Mesodermal cell (in vitro differentiated cells): ENCODE data around the gene TOMM22.

Experiments
- H3K27ac ChIP-seq: 2 replicates; pipeline ENCODE4 v1.7.0; 2013; ENCODE audit warnings: mild to moderate bottlenecking, low read depth, low read length, moderate library complexity; ENCODE audit not compliant: severe bottlenecking
- H3K36me3 ChIP-seq: 2 replicates; pipeline ENCODE4 v1.7.1; 2013; ENCODE audit warnings: mild to moderate bottlenecking, low read length, moderate library complexity; ENCODE audit not compliant: control insufficient read depth, insufficient read depth
- H3K4me1 ChIP-seq: one replicate; pipeline ENCODE4 v1.7.1; 2013; ENCODE audit warnings: mild to moderate bottlenecking, low read length; ENCODE audit not compliant: insufficient read depth, control insufficient read depth, poor library complexity, severe bottlenecking
- H3K4me3 ChIP-seq: 2 replicates; pipeline ENCODE4 v1.7.0; 2013; ENCODE audit warnings: low read length, control low read depth, mild to moderate bottlenecking; ENCODE audit not compliant: insufficient read depth, poor library complexity, severe bottlenecking; ENCODE audit errors: extremely low read depth
- H3K9me3 ChIP-seq: 2 replicates; pipeline ENCODE4 v1.7.1; 2013; ENCODE audit warnings: mild to moderate bottlenecking, low read length, moderate library complexity; ENCODE audit not compliant: control insufficient read depth
- WGBS, 2 experiments: methylation state at CpG; one replicate each; pipeline ENCODE4 v1.1.5; 2013; ENCODE audit warnings: missing lambda C conversion rate in 2 of 2; ENCODE audit not compliant: insufficient coverage in 2 of 2; 5-methylcytosine and 5-hydroxymethylcytosine counted together

Gene TOMM22

GRCh38 chr22:38696606-38697424, 15.1 kb downstream of the TOMM22 start:
- H3K36me3 ChIP-seq = peaks cover 50% of the 10 kb centered on the region
- H3K4me3 ChIP-seq = no peak overlapping the region
- H3K9me3 ChIP-seq = no peaks in the 10 kb centered on the region
- H3K27ac ChIP-seq = peak overlapping the region; percentile 80
- 68 to 71% methylated on average over 3 of the region's 3 CpGs for WGBS, 2 experiments
- H3K4me1 ChIP-seq = peaks cover 23% of the 10 kb centered on the region

DNA sequence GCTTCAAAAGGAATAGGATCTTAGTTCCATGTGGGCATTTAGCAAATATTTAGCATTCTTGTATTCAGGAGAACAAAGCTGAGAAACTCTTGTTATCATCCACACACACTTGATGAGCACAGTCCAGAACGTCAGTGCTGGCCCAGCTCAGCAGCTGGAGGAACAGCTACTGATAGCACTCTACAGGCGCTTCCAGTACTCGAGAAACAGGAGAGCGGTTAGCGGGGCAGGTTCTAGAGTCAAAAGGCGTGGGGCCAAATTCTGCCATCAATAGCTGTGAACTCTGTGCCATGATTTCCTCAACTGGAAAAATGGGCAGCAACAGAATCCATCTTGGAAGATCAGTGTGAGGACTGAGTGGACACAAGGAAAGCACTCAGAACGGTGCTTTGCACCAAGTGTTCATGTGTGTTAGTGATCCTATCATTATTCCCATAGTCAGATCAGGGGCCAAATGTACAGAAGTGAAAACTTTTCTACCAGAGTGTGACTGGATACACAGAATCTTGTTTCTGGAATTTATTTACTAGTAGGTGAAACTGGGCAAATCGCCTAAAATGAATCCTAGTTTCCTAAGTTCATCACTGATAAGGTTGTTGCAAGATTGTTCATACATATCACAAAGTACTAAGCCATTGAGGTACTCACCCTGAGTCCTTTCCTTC, 15.8 kb downstream of the TOMM22 start:
- peaks cover 45% of the 10 kb centered on the region for H3K36me3 ChIP-seq
- H3K4me3 ChIP-seq = peak overlapping the region; percentile 6
- H3K4me1 ChIP-seq = peaks cover 23% of the 10 kb centered on the region
- H3K9me3 ChIP-seq = no peaks in the 10 kb centered on the region
- WGBS, 2 experiments = 82 to 93% methylated on average over 6 to 7 of the region's 8 CpGs
- peak overlapping the region; percentile 80 for H3K27ac ChIP-seq

DNA sequence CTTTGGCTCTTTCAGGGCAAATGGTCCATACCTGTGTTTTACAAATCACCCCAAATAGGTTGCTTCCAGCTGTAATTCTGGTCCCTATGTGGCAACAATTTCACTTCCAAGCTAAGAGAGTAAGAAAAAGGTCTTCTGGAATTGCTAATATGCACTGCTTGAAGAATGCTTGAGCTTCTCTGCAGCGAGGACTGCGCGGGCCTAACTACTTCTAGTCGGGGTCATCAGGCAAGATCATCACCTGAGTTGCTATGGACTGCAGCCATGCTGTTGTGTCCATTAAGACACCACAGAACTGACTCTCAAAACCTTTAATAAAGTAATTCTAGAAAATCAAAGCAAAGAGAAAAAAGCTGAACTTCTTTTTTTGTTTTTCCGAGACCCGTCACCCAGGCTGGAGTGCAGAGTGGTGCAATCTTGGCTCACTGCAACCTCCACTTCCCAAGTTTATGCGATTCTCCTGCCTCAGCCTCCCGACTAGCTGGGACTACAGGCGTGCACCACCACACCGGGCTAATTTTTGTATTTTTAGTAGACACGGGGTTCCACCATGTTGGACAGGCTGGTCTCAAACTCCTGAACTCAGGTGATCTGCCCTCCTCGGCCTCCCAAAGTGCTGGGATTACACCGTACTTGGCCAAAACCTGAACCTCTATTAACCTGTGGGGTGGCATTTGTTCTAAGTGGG, 16.8 kb downstream of the TOMM22 start:
- 94 to 98% methylated on average over 8 to 11 of the region's 13 CpGs for WGBS, 2 experiments
- H3K4me1 ChIP-seq = peaks cover 23% of the 10 kb centered on the region
- H3K36me3 ChIP-seq = peaks cover 41% of the 10 kb centered on the region
- peak overlapping the region; percentile 84 for H3K4me3 ChIP-seq
- H3K27ac ChIP-seq = no peak overlapping the region
- no peaks in the 10 kb centered on the region for H3K9me3 ChIP-seq

GRCh38 chr22:38699143-38699542, 17.4 kb downstream of the TOMM22 start:
- Histone ChIP-seq H3K4me1 (peaks cover 23% of the 10 kb centered on the region), H3K9me3 (no peaks in the 10 kb centered on the region), H3K36me3 (peaks cover 41% of the 10 kb centered on the region), H3K27ac (no peak overlapping the region), H3K4me3 (peak overlapping the region; percentile 84)
- 93 to 100% methylated on average over 2 to 4 of the region's 5 CpGs for WGBS, 2 experiments

- peak overlapping the region; percentile 86 for H3K27ac ChIP-seq
- peaks cover 26% of the 10 kb centered on the region for H3K4me1 ChIP-seq
- peaks cover 35% of the 10 kb centered on the region for H3K36me3 ChIP-seq
- H3K9me3 ChIP-seq = no peaks in the 10 kb centered on the region
- WGBS, 2 experiments = 33 to 39% methylated on average over 2 to 3 of the region's 6 CpGs
- peak overlapping the region; percentile 84 for H3K4me3 ChIP-seq
These were observed 18.0 kb downstream of the TOMM22 start for GRCh38 chr22:38699784-38700183.

- H3K9me3 ChIP-seq = no peaks in the 10 kb centered on the region
- H3K36me3 ChIP-seq = peaks cover 30% of the 10 kb centered on the region
- H3K4me1 ChIP-seq = peaks cover 27% of the 10 kb centered on the region
- peak overlapping the region; percentile 86 for H3K27ac ChIP-seq
- H3K4me3 ChIP-seq = peak overlapping the region; percentile 84
- WGBS, 2 experiments = 0 to 1% methylated on average over 46 to 47 of the region's 57 CpGs
These were observed 18.6 kb downstream of the TOMM22 start for GRCh38 chr22:38700270-38700788.

- peak within 1 kb of the TSS; percentile 86 for H3K27ac ChIP-seq
- 0% methylated on average over 62 to 75 of the region's 94 CpGs for WGBS, 2 experiments
- peaks cover 27% of the 10 kb centered on the region for H3K4me1 ChIP-seq
- H3K4me3 ChIP-seq = peak within 1 kb of the TSS; percentile 84
- peaks cover 23% of the 10 kb centered on the region for H3K36me3 ChIP-seq
- H3K9me3 ChIP-seq = no peaks in the 10 kb centered on the region
These were observed 19.3 kb downstream of the TOMM22 start, which contains the start of gene JOSD1 for GRCh38 chr22:38700789-38701628. TSS of gene JOSD1 (minus strand) at chr22:38700943. CDS start at chr22:38699987, 956 bp downstream.

GRCh38 chr22:38704654-38705234, 23.0 kb downstream of the TOMM22 start:
- 49 to 60% methylated on average over 7 of the region's 10 CpGs for WGBS, 2 experiments
- H3K4me1 ChIP-seq = peaks cover 20% of the 10 kb centered on the region
- peak overlapping the region; percentile 88 for H3K27ac ChIP-seq
- peaks cover 13% of the 10 kb centered on the region for H3K36me3 ChIP-seq
- peak overlapping the region; percentile 31 for H3K4me3 ChIP-seq
- H3K9me3 ChIP-seq = no peaks in the 10 kb centered on the region

DNA sequence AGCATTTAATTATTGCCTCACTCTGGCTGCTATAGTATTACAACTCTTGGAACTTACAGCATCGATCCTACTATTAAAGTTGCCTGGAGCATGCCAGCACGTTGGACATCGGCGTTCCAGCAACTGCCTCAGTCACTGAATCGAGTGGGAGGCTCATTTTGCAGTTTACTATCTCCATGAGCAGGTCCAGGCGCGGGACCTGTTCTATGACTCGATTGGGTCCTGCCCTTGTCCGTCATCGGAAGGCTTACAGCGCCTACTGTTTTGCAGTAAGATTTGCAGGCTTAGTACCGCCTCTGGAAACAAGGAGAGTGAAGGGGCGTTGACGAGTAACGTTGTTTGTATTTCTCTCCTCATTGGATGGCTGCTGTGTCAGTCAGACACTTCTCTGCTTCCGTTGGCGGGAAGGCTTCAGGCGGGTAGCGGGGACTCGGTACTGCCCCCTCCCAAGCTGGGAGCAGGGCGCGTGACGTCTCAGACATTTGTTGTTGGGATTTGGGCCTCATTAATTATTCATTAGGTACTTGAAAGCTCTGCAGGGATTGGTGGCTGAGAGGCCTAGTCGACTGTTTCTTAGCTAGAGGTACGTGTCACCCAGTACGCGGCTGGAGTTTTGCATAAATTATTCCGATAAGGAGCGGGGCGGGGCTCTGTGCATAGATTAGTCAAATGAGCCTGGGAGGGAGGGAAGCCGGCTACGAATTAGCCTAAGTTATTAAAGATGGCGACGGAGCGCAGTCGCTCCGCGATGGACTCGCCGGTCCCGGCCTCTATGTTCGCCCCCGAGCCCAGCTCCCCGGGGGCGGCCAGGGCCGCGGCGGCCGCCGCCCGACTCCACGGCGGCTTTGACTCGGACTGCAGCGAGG, 23.7 kb downstream of the TOMM22 start, which contains the start of gene GTPBP1:
TSS of gene GTPBP1 (plus strand) at position 710 of the 866 bp plus-strand sequence. CDS start at position 722, 12 bp downstream.
- H3K9me3 ChIP-seq = no peaks in the 10 kb centered on the region
- H3K4me1 ChIP-seq = peaks cover 20% of the 10 kb centered on the region
- 0 to 1% methylated on average over 42 to 55 of the region's 55 CpGs for WGBS, 2 experiments
- peaks cover 19% of the 10 kb centered on the region for H3K36me3 ChIP-seq
- peak within 1 kb of the TSS; percentile 84 for H3K4me3 ChIP-seq
- peak within 1 kb of the TSS; percentile 88 for H3K27ac ChIP-seq
